Cardiac fibroblast (primary cell): ENCODE measurements around the gene FAF1.
A peak's percentile ranks its signal among the peaks of the same experiment; 100 is the strongest.

Experiments
- DNase-seq, 2 donors: peaks; one replicate each; pipeline versions ENCODE4 v3.0.0 to v3.0.0-alpha.2; 2010; ENCODE audit warnings: low read depth in 2 of 2
- H3K4me3 ChIP-seq, 2 donors: replicated peaks in 1 of 2; 1 replicate in 1 of 2; 2 replicates in 1 of 2; pipeline ENCODE4 v1.5.1; 2011; ENCODE audit warnings: low read depth in 2 of 2, low read length in 2 of 2, mild to moderate bottlenecking in 2 of 2, moderate library complexity in 1 of 2
- TF ChIP-seq, protein P1 (sequence below): IDR thresholded peaks from one replicate; pipeline ENCODE4 v1.5.1; 2011; ENCODE audit warnings: low read depth, mild to moderate bottlenecking, low read length, inconsistent platforms

FAF1 gene

GRCh38 chr1:50424045-50424883, 535.8 kb downstream of the FAF1 start:
- no peak for DNase-seq
- TF ChIP-seq, protein P1, sequence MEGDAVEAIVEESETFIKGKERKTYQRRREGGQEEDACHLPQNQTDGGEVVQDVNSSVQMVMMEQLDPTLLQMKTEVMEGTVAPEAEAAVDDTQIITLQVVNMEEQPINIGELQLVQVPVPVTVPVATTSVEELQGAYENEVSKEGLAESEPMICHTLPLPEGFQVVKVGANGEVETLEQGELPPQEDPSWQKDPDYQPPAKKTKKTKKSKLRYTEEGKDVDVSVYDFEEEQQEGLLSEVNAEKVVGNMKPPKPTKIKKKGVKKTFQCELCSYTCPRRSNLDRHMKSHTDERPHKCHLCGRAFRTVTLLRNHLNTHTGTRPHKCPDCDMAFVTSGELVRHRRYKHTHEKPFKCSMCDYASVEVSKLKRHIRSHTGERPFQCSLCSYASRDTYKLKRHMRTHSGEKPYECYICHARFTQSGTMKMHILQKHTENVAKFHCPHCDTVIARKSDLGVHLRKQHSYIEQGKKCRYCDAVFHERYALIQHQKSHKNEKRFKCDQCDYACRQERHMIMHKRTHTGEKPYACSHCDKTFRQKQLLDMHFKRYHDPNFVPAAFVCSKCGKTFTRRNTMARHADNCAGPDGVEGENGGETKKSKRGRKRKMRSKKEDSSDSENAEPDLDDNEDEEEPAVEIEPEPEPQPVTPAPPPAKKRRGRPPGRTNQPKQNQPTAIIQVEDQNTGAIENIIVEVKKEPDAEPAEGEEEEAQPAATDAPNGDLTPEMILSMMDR: no peak
- peak overlapping the region in 1 of 2 donors; percentile 26 for H3K4me3 ChIP-seq

GRCh38 chr1:50423670-50424000, 536.4 kb downstream of the FAF1 start:
- no peak for DNase-seq
- TF ChIP-seq, protein P1: no peak
- peak overlapping the region in 1 of 2 donors; percentile 13 for H3K4me3 ChIP-seq

GRCh38 chr1:50422946-50423669, 537.0 kb downstream of the FAF1 start, which contains the start of gene DMRTA2:
Gene DMRTA2 (minus strand): TSS chr1:50423443. CDS start chr1:50421536, 1,907 bp downstream.
- TF ChIP-seq, protein P1: no peak
- DNase-seq: no peak
- H3K4me3 ChIP-seq: peak within 1 kb of the TSS; percentile 13 to 26

DNA sequence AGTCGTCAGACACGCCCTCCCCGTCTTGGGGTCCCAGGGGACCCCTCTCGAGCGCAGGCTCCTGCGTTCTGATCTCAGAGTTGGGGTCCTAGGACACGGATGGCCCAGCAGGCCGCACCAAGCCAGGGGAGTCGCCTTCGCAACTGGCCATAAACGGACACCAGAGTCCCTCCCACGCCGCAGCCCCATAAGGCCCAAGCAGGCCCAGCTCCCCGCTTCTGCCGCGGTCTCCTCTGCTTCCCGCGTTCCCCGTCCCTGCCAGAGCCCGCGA, 537.5 kb downstream of the FAF1 start:
- H3K4me3 ChIP-seq: no peak overlapping the region
- TF ChIP-seq, protein P1: no peak
- no peak for DNase-seq

GRCh38 chr1:50421768-50422674, 538.0 kb downstream of the FAF1 start:
- TF ChIP-seq, protein P1: no peak
- no peak for DNase-seq

DNA sequence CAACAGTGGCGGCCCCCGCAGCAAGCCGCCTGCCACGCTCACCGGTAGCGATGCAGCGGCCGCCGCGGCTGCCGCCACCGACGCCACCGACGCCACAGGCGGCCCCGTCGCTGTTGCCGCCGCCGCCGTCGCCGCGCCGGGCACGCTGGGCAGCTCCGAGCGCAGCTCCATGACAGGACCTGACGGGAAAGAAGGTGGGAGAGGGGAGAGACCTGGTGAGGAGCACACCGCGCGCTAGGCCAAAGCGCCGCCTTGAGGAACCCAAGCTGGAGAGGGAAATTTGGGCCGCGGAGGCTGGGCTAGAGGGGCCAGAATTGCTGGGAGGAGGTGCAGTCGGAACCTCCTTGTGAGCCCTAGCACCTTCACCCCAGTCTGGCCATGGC, 538.7 kb downstream of the FAF1 start:
- no peak overlapping the region for H3K4me3 ChIP-seq
- TF ChIP-seq, protein P1: no peak
- no peak for DNase-seq

More at GRCh38 chr1:50421768-50422674, 538.0 kb downstream of the FAF1 start:
- no peak overlapping the region for H3K4me3 ChIP-seq
